T-cell (primary cell): ENCODE data around the gene PLK1. TPM values are rescaled to one million over a fixed set of nuclear protein-coding genes. Genes with fewer than 3 reads are reported as not detected.

ENCODE experiments used
- ATAC-seq, 4 experiments: fragments of 200-7000 bp in 3 of 4; fragments of 150-1000 bp in 1 of 4; cut with Tn5 transposase; replicated peaks in 1 of 4; 1 replicate in 3 of 4; 2 replicates in 1 of 4; pipeline ENCODE4 v1.10.0; 2021; ENCODE audit warnings: moderate library complexity in 3 of 4, mild to moderate bottlenecking in 2 of 4, moderate number of reproducible peaks in 1 of 4
- CTCF ChIA-PET, 2 donors: fragments of 300-600 bp; sonication (Branson Sonifier 250); formaldehyde crosslinking; loops; one replicate each; lab custom pipeline; 2022; ENCODE audit warnings: antibody characterized with exemption in 2 of 2; lab: Charles Lee
- POLR2A ChIA-PET, 2 donors: fragments of 300-600 bp; sonication (Branson Sonifier 250); formaldehyde crosslinking; loops; one replicate each; lab custom pipeline; 2022; ENCODE audit warnings: antibody characterized with exemption in 2 of 2; lab: Charles Lee
- DNase-seq, 35 experiments: peaks; one replicate each; pipeline versions ENCODE4 v3.0.0 to v3.0.0-alpha.2; 2013 to 2023
- H3K27ac ChIP-seq: one replicate; pipeline ENCODE4 v1.5.1; 2013; ENCODE audit warnings: low read length
- H3K27me3 ChIP-seq, 2 experiments: replicated peaks in 1 of 2; 1 replicate in 1 of 2; 2 replicates in 1 of 2; pipeline versions ENCODE4 v1.6.1 to v1.7.0; 2013; ENCODE audit warnings: low read length in 1 of 2, mixed read lengths in 1 of 2; ENCODE audit not compliant: control insufficient read depth in 2 of 2, insufficient read depth in 2 of 2; ENCODE audit errors: extremely low read depth in 1 of 2
- H3K36me3 ChIP-seq, 2 donors: 1 replicate in 1 of 2; 2 replicates in 1 of 2; pipeline versions ENCODE4 v1.6.1 to v1.7.0; 2013; ENCODE audit warnings: low read length in 1 of 2; ENCODE audit not compliant: control insufficient read depth in 2 of 2, insufficient read depth in 1 of 2; ENCODE audit errors: extremely low read depth in 1 of 2
- H3K4me1 ChIP-seq, 2 experiments: 1 replicate in 1 of 2; 2 replicates in 1 of 2; pipeline versions ENCODE4 v1.6.1 to v1.7.0; 2013; ENCODE audit warnings: low read length in 2 of 2, mixed read lengths in 1 of 2; ENCODE audit not compliant: insufficient read depth in 2 of 2, control insufficient read depth in 1 of 2; ENCODE audit errors: extremely low read depth in 1 of 2
- H3K4me3 ChIP-seq, 2 donors: 1 replicate in 1 of 2; 2 replicates in 1 of 2; pipeline versions ENCODE4 v1.5.1 to v1.7.0; 2013; ENCODE audit warnings: mild to moderate bottlenecking in 2 of 2, low read length in 1 of 2, moderate library complexity in 1 of 2; ENCODE audit not compliant: control insufficient read depth in 1 of 2; ENCODE audit errors: extremely low read depth in 1 of 2
- H3K9me3 ChIP-seq: 2 replicates; pipeline ENCODE4 v1.7.0; 2013
- H3K27ac Mint-ChIP-seq, 2 donors: one replicate each; pipeline ENCODE4 v1.8.0; 2020 to 2021; ENCODE audit warnings: mild to moderate bottlenecking in 2 of 2, mixed read lengths in 2 of 2
- H3K27me3 Mint-ChIP-seq, 2 donors: one replicate each; pipeline ENCODE4 v1.8.0; 2021 to 2022; ENCODE audit warnings: mixed read lengths in 2 of 2
- H3K36me3 Mint-ChIP-seq: one replicate; pipeline ENCODE4 v1.8.0; 2021; ENCODE audit warnings: mixed read lengths
- H3K4me1 Mint-ChIP-seq, 3 donors: one replicate each; pipeline ENCODE4 v1.8.0; 2020 to 2022; ENCODE audit warnings: mixed read lengths in 3 of 3, mild to moderate bottlenecking in 1 of 3
- H3K4me3 Mint-ChIP-seq, 3 donors: one replicate each; pipeline ENCODE4 v1.8.0; 2020 to 2022; ENCODE audit warnings: mild to moderate bottlenecking in 3 of 3, mixed read lengths in 3 of 3, moderate library complexity in 3 of 3
- H3K9me3 Mint-ChIP-seq, 3 donors: one replicate each; pipeline ENCODE4 v1.8.0; 2020 to 2022; ENCODE audit warnings: mixed read lengths in 3 of 3
- WGBS: methylation state at CpG from one replicate; pipeline ENCODE4 v1.1.5; 2013; ENCODE audit warnings: missing lambda C conversion rate; ENCODE audit not compliant: insufficient coverage; 5-methylcytosine and 5-hydroxymethylcytosine counted together
- total RNA-seq, 35 experiments: library from RNA in 6 of 35; stranded (reverse) in 6 of 35; fragments of 120-200 nt in 1 of 35; gene quantifications; one replicate each; pipeline versions ENCODE4 v1.2.1 to v1.2.4 and lab custom pipeline; 2013 to 2026

PLK1 gene
- total RNA-seq, 5 donors from 2014 or later (not counting 1 experiment from before 2014, with no cell fraction given) = 1.5 to 4.6 (median 3.7) TPM

DNA sequence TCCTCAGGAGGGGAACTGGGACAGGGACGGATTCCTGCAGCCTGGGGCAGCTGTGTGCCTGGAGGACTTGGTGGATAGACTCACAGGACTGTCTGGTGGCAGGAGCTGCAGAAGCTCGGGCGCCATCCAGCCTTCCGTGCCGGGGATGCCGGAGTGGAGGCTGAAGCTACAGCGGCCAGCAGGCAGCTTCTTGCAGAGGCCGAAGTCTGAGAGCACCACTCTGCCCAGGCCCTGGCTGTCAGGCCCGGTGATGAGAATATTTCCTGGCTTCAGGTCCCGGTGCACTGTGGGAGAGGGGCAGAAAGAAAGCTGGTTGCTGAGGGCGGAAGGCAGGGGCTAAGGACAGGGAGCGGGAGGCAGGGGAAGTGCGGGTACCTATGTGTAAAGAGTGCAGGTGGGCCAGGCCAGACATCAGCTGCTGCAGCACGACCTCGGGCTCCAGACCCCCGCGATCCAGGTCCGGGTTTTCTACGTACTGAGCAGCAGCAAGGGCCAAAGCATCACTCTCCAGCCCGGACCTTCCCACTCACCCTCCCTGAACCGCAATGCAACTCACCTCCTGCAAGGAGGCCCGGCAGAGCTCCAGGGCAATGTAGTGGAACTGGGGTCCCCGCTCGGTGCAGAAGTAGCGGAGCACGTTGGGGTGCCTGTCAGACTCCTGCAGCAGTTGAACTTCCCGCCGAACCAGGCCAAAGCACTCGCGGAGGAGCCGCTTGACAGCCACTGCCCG, 16.1 kb downstream of the PLK1 start:
- 48% methylated on average over 23 of the region's 32 CpGs for WGBS
- H3K9me3 ChIP-seq = no peaks in the 10 kb centered on the region
- CTCF ChIA-PET = no interaction called here

DNA sequence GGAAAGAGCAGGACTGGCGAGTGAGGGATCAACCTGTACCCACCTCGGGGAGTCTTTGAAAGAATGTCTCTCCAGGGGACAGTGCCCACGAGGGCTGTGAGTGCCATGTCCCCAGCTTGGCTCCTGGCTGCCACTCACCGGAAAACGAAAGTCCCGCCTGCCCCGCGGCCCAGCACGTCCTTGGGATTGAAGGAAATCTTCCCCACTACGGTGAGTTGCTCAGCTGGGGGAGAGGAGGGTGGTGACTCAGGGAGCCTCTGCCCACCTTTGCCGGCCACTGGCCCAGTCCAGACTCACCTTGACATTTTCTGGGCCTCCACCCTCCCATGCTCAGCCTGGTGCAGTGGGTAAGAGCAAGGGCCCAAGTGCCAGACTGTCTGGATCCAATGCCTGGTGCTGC, 17.1 kb downstream of the PLK1 start:
- peaks cover 8 to 16% (median 11%) of the 10 kb centered on the region in 3 donors for H3K4me1 Mint-ChIP-seq
- H3K27ac Mint-ChIP-seq = no peak overlapping the region
- H3K4me3 Mint-ChIP-seq = no peak overlapping the region
- CTCF ChIA-PET = no interaction called here
- H3K9me3 ChIP-seq = no peaks in the 10 kb centered on the region
- peaks cover 0 to 6% of the 10 kb centered on the region in 2 donors for H3K27me3 Mint-ChIP-seq
- DNase-seq (no peak), ATAC-seq (no peak)
- H3K27ac ChIP-seq = no peak overlapping the region
- POLR2A ChIA-PET = no interaction called here
- no peak overlapping the region for H3K4me3 ChIP-seq
- WGBS = 95% methylated on average over 10 of the region's 11 CpGs
- H3K9me3 Mint-ChIP-seq = no peaks in the 10 kb centered on the region
- H3K27me3 ChIP-seq = peaks cover 0 to 7% of the 10 kb centered on the region in 2 experiments
- H3K36me3 ChIP-seq = no peaks in the 10 kb centered on the region
- H3K4me1 ChIP-seq = peaks cover 0 to 18% of the 10 kb centered on the region in 2 experiments
- peaks cover 3% of the 10 kb centered on the region for H3K36me3 Mint-ChIP-seq

More for the DNA sequence above, 16.1 kb downstream of the PLK1 start:
- Mint-ChIP-seq H3K27ac (no peak overlapping the region), H3K4me1 (peaks cover 8 to 16% (median 11%) of the 10 kb centered on the region in 3 donors), H3K27me3 (peaks cover 0 to 6% of the 10 kb centered on the region in 2 donors), H3K4me3 (peak overlapping the region in 1 of 3 donors; percentile 58), H3K36me3 (peaks cover 9% of the 10 kb centered on the region), H3K9me3 (no peaks in the 10 kb centered on the region)
- Histone ChIP-seq H3K27me3 (peaks cover 0 to 7% of the 10 kb centered on the region in 2 experiments), H3K4me3 (peak overlapping the region in 1 of 2 donors; percentile 26), H3K4me1 (peaks cover 0 to 18% of the 10 kb centered on the region in 2 experiments), H3K27ac (no peak overlapping the region), H3K36me3 (peaks cover 3% of the 10 kb centered on the region in 2 donors)
- POLR2A ChIA-PET = no interaction called here
- no peak for DNase-seq
- peak in 1 of 4 experiments; percentile 13 for ATAC-seq

- Mint-ChIP-seq H3K27ac (peak overlapping the region in 1 of 2 donors; percentile 37), H3K9me3 (peaks cover 6 to 7% (median 6%) of the 10 kb centered on the region in 3 donors), H3K27me3 (peaks cover 5 to 12% of the 10 kb centered on the region in 2 donors), H3K4me3 (no peak overlapping the region), H3K4me1 (peaks cover 8 to 16% (median 11%) of the 10 kb centered on the region in 3 donors), H3K36me3 (no peaks in the 10 kb centered on the region)
- peaks cover 0 to 18% of the 10 kb centered on the region in 2 experiments for H3K4me1 ChIP-seq
- no peak overlapping the region for H3K27ac ChIP-seq
- no peak overlapping the region for H3K4me3 ChIP-seq
- 50% methylated on average over 2 of the region's 4 CpGs for WGBS
- no peaks in the 10 kb centered on the region for H3K36me3 ChIP-seq
- ChIA-PET POLR2A (no interaction called here), CTCF (interaction anchor here in 1 of 2 donors (0.6 kb wide), 1 partner anchor 1302 kb away, joined by 5 read pairs; no protein-coding TSS in a partner anchor)
- ATAC-seq (peak in 2 of 4 experiments; percentile 49 to 81), DNase-seq (peak in 5 of 35 experiments; percentile 6 to 26 (median 7))
- H3K9me3 ChIP-seq = no peaks in the 10 kb centered on the region
- H3K27me3 ChIP-seq = peaks cover 0 to 12% of the 10 kb centered on the region in 2 experiments
Measured at GRCh38 chr16:23699100-23699499, 20.4 kb downstream of the PLK1 start.

- H3K27ac Mint-ChIP-seq = no peak overlapping the region
- Histone ChIP-seq H3K27ac (no peak overlapping the region), H3K9me3 (no peaks in the 10 kb centered on the region), H3K27me3 (peaks cover 0 to 13% of the 10 kb centered on the region in 2 experiments), H3K4me3 (no peak overlapping the region), H3K36me3 (no peaks in the 10 kb centered on the region), H3K4me1 (peaks cover 0 to 13% of the 10 kb centered on the region in 2 experiments)
- peaks cover under 1 to 13% (median 6%) of the 10 kb centered on the region in 3 donors for H3K4me1 Mint-ChIP-seq
- ATAC-seq = no peak
- CTCF ChIA-PET = no interaction called here
- peaks cover 6 to 7% (median 6%) of the 10 kb centered on the region in 3 donors for H3K9me3 Mint-ChIP-seq
- DNase-seq = no peak
- POLR2A ChIA-PET = no interaction called here
- WGBS = 83% methylated on average over 1 of the region's 2 CpGs
- no peak overlapping the region for H3K4me3 Mint-ChIP-seq
- peaks cover 8% of the 10 kb centered on the region in 2 donors for H3K27me3 Mint-ChIP-seq
- no peaks in the 10 kb centered on the region for H3K36me3 Mint-ChIP-seq
Measured at GRCh38 chr16:23700093-23700492, 21.4 kb downstream of the PLK1 start.

- H3K4me3 ChIP-seq = no peak overlapping the region
- ChIA-PET POLR2A (no interaction called here), CTCF (no interaction called here)
- ATAC-seq (no peak), DNase-seq (no peak)
- Mint-ChIP-seq H3K4me1 (peaks cover 0 to 13% (median 6%) of the 10 kb centered on the region in 3 donors), H3K27ac (no peak overlapping the region), H3K36me3 (no peaks in the 10 kb centered on the region), H3K4me3 (no peak overlapping the region), H3K9me3 (peaks cover 6 to 7% (median 6%) of the 10 kb centered on the region in 3 donors), H3K27me3 (peaks cover 11 to 12% of the 10 kb centered on the region in 2 donors)
- no peak overlapping the region for H3K27ac ChIP-seq
- WGBS = 77% methylated on average over 7 of the region's 8 CpGs
- no peaks in the 10 kb centered on the region for H3K36me3 ChIP-seq
- no peaks in the 10 kb centered on the region for H3K9me3 ChIP-seq
- peaks cover 0 to 16% of the 10 kb centered on the region in 2 experiments for H3K27me3 ChIP-seq
- H3K4me1 ChIP-seq = peaks cover 0 to 13% of the 10 kb centered on the region in 2 experiments
Measured at GRCh38 chr16:23700509-23700908, 21.8 kb downstream of the PLK1 start.

GRCh38 chr16:23701045-23701444, 22.4 kb downstream of the PLK1 start:
- Mint-ChIP-seq H3K9me3 (peaks cover 6 to 7% (median 6%) of the 10 kb centered on the region in 3 donors), H3K27me3 (peaks cover 16 to 17% of the 10 kb centered on the region in 2 donors), H3K27ac (no peak overlapping the region), H3K4me3 (no peak overlapping the region), H3K4me1 (peaks cover 0 to 13% (median 6%) of the 10 kb centered on the region in 3 donors), H3K36me3 (no peaks in the 10 kb centered on the region)
- no peak overlapping the region for H3K27ac ChIP-seq
- peaks cover 0 to 13% of the 10 kb centered on the region in 2 experiments for H3K4me1 ChIP-seq
- no peak overlapping the region for H3K4me3 ChIP-seq
- ATAC-seq (no peak), DNase-seq (no peak)
- H3K36me3 ChIP-seq = no peaks in the 10 kb centered on the region
- H3K27me3 ChIP-seq = peaks cover 0 to 21% of the 10 kb centered on the region in 2 experiments
- H3K9me3 ChIP-seq = no peaks in the 10 kb centered on the region
- WGBS = 75% methylated on average over 4 of the region's 8 CpGs
- ChIA-PET POLR2A (no interaction called here), CTCF (no interaction called here)
